Stimulated activated CD4-positive, alpha-beta T cell treated with anti-CD3 and anti-CD28 coated beads, Interleukin-2, amount 100 ng/mL, for 4 hours (primary cell): Measurements from ENCODE around the gene NPFF.
A peak's percentile ranks its signal among the peaks of the same experiment; 100 is the strongest.
"Not testable (repeated sequence)": the region's sequence is repeated elsewhere in the genome, so short reads cannot be mapped to it uniquely, and the experiment has no call there.

Experiments used
- DNase-seq: peaks from one replicate; pipeline ENCODE4 v3.0.0-alpha.2; 2020; ENCODE audit warnings: low read depth

Gene NPFF, protein sequence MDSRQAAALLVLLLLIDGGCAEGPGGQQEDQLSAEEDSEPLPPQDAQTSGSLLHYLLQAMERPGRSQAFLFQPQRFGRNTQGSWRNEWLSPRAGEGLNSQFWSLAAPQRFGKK

DNA sequence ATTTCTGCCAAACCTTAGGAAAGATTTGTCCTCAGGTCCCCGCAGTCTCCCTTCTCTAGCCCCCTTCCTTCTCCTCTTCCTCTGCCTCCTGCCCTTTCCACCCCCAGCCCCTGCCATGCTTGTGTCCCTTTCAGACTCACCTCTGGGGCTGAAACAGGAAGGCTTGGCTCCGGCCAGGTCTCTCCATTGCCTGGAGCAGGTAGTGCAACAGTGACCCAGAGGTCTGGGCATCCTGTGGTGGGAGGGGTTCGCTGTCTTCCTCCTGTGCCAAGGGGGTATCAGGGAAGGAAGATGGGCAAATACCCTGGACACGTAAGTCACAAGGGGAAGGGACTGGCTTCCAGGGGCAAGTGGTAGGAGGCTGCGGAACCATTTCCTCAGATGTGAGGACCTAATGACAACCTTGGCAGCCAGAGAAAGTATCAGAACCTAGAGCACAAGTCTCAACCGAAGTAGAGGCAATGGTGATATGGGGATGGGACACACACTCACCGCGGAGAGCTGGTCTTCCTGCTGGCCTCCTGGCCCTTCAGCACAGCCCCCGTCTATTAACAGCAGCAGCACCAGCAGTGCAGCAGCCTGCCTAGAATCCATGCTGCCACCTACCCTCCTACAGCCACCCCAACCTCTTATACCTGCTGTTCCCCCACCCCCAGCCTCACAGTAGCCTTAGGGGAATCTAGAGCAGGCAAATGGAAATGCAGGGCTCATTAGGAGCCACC lies at the start of gene NPFF:
TSS of gene NPFF (minus strand) at position 604 of the 722 bp plus-strand sequence. CDS start at position 594, 10 bp downstream.
- no peak for DNase-seq

DNA sequence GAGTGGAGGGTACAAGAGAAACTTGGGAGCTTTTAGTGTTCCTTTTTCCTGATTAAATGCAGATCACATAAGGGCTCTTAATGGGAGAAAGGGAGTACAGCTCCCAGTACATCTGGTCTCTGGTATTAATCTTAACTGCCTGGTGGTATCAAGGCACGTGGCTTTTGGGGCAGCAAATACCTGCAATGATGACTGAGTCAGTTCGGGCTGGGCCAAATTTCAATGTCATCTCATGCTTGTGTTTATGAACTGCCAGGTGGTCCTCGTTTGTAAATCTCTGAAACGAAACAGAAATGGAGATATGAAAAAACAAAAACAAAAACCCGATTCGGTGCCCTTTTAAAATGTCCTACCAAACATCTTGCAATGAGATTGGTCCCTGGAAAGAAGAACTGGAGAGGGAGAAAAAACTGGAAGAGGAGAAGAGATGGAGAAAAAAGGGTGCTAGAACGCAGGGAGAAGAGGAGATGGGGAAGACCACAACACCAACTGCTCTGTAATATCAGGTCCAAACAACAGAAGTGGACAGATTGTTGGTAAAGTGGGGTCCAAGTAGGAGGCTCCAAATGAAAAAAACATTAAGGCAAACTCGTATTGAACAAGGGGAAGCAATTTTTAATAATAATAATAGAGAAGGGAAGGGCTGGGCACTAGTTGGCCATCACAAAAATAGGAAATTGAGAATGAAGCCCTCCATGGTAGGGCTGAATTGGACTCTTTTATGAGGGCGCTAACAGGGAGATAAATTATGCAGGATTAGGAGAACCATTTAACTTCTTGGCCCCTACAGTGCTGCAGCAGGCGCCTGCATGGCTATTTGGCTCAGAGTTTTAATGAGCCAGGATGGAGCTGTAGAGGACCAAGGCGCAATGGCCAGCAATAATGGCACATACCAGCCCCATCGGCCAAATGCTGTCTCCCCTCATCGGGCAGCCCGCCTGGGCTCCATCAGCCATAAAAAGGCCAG lies 45.4 kb upstream of the NPFF start:
- DNase-seq: no peak

DNA sequence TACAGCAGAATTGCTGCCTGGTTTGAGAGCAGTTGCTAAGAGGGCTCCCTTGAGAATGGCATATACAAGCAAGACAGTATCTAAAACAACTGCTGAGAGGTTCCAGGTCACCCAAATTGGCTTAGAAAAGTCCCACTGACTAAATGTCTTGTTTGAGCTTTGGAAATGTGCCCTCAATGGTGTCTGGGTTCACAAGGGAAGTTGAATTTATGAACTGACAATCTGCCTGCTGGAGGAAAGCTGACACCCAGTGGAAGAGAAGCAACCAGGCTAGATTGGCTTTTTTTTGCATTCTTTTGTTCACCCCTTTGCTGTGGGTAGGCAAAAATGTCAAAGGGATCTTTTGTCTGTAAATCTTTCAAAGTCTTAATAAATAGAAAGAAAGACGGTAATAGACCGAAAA lies 44.6 kb upstream of the NPFF start:
- no peak for DNase-seq

DNA sequence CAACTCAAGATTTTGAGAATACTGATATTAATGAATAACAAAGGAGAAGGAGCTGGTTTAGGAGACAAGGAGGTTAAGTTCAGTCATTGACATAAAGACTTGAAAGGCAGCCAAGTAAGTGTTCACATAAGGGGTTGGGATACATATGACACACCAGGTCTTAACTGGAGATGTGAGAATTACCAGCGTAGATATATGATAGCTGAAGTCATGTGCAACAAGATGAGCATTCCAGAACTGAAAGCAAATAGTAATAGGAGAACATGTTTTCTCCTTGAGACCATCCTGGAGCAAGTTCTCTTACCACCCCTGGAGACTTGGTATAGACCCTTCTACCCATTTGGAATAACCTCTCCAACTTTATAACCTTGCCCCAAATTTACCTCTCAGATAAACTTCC lies 43.3 kb upstream of the NPFF start:
- no peak for DNase-seq

DNA sequence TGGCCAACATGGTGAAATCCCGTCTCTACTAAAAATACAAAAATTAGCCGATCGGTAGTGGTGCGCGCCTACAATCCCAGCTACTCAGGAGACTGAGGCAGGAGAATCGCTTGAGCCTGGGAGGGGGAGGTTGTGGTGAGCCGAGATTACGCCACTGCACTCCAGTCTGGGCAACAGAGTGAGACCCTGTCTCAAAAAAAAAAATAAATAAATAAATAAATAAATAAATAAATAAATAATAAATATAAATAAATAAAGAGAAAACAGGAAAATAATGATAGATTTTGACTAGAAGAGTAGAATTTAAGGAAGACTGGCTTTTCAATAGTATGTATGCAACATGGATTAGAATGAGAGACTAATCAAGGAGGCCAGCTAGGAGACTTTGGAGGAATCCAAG lies 42.8 kb upstream of the NPFF start:
- not testable (repeated sequence) for DNase-seq

DNA sequence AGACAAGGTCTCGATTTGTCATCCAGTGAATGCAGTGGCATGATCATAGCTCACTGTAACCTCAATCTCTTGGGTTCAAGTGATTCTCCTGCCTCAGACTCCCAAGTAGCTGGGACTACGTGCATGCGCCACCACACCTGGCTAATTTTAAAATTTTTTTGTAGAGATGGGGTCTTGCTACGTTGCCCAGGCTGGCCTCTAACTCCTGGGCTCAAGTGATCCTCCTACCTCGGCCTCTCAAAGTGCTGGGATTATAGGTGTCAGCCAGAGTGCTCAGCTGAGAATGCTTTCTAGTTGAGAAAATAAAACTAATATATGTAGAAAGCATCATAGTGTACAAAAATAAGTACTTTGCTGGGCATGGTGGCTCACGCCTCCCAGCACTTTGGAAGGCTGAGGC lies 41.1 kb upstream of the NPFF start:
- not testable (repeated sequence) for DNase-seq

DNA sequence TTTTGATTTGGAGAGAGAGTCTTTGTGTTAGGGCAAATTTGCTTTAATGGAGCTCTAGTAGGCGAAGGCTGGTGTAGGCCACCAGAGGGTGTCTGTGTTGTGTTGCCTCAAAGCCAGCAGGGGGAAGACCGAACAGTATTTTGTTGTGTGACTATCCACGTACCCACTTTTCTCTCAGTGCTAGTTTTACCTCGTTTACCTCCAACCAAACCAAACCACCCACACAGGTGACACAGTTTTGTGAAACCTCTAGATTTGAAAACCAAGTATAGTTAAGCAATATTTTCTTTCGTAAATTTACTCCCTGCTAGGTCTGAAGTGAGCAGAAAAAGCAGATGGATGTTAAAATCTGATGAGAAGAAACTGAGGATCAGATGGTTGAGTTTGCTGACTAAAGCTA lies 36.3 kb upstream of the NPFF start:
- DNase-seq: peak; percentile 31

DNA sequence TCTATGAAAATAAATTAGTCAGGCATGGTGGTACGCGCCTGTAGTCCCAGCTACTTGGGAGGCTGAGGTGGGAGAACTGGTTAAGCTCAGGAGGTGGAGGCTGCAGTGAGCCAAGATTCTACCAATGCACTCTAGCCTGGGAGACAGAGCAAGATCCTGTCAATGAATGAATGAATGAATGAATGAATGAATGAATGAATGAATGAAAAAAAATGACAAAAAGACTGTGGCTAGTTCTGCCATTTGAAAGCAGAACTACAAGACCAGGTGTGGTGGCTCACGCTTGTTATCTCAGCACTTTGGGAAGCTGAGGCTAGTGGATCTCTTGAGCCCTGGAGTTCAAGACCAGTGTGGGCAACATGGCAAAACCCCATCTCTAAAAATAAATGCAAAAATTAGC lies 32.2 kb upstream of the NPFF start:
- no peak for DNase-seq

DNA sequence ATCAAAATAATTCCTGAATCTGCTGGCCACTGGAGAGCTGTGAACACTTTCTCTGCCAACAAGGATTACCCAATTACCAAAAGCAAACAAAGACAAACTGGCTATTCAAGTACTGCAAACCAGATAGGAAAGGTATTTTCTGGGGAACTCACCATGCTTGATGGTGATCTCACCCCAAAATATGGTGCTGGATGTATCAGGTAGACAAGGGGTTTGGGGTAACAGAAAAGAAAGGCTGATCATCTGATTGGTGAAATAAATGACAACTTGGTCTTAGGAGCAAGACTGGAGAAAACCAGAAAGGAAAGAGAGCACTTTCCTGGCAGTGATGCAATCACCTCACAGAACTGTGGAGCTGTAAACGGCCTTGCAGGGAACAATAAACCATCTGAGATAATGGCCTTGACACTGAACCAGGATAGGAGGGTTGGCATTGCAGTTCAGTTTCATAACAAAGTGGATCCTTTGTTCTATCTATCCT lies 31.0 kb upstream of the NPFF start:
- no peak for DNase-seq

DNA sequence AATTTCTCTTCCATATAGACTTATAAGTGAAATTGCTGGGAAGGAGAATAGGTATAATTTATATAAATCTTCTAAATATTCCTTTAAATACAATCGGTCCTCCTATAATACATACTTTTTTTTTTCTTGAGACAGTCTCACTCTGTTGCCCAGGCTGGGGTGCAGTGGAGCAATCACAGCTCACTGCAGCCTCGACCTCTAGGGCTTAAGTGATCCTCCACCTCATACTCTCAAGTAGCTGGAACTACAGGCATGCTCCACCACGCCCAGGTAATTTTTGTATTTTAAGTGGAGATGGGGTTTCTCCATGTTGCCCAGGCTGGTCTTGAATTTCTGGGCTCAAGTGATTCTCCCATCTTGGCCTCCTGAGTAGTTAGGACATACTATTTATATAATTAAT lies 29.7 kb upstream of the NPFF start:
- DNase-seq: no peak

DNA sequence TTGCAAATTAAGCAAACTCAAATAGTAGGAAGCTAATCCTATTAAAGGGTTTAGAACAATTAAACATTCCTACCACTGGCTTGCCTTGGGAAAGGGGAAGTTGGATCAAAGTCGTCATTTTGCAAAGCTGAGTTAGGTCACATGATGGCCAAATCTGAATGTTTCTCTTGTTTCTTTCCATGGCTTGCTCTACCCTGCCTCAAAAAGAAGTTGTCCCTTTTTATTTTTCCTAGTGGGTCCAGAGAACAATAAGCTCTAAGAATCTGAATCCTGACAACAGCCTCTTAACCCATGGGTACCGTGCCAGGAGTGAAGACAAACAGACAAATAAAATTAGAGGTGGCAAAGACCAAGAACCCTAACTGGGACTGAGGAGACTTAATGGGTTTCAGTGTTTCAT lies 26.2 kb upstream of the NPFF start:
- no peak for DNase-seq

DNA sequence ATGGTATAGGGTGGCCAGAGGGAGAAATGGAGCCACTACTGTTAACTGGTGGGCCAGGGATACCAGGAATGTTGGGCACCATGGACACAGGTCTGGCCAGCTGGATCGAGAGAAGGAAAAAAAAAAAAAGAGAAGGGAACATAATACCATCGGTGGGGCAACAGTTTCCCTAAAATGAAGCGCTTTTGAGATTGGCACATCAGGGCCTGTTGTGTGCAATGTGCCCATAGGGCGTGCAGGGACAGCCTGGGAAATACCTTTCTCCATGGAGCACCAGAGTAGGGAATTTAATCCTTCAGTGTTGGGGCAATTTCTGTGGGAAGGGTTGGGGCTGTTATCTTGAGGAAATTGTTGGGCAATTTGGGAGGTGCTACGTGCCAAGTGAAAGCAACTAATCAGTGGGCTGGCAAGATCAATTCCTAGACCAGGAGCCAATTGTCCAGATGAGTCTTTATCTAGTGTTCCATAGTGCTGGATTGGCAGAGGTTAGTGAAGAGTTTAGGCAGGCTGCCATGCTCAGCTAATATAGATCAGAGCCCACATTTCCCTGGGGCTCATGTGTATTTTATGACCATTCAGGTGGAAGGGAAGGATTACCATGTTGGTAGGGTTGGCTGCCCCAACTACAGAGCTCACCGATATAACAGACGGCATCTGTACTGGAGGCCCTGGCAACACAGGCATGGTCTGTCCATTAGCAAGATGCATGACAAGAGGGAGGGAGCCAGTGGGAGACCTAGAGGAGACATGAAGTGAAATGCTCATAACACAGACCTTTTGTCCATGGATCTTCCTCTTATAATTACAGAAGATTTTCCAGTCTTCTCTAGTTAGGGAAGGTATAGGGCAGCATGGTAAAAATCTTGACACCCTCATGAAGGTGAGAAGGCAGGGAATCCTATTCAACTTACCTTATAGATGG lies 25.5 kb upstream of the NPFF start:
- no peak for DNase-seq

DNA sequence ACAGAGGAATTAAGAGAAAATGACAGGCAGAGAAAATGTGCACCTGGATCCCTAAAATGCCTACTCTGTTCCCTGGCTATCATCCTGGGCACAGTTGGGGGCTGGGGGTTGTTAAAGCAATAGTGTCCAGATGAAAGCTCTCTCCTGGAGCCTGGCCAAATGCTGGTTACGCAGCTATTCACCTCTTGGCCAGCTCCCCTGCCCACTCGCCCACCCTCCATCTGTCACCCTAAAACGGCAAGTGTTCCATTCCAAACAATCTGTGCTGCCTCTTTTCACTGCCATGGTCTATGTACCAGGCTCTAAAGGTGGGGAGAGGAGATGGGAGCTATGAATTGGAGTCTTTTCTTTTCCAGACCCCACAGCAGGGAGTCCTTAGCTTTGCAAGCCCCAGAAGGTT lies 24.7 kb upstream of the NPFF start:
- DNase-seq: no peak

DNA sequence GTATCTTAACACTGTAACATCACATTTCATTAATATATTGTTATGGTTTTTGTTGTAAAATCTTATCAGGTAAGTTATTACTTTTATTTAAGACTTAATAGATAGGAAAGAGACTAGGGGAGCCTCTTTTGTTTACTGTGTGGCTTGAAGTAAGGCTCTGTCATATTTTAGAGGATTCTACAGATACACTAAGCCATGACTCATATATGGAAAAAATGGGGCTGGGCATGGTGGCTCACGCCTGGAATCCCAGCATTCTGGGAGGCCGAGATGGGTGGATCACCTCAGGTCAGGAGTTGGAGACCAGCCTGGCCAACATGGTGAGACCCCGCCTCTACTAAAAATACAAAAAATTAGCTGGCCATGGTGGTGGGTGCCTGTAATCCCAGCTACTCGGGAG lies 23.6 kb upstream of the NPFF start:
- DNase-seq: no peak

DNA sequence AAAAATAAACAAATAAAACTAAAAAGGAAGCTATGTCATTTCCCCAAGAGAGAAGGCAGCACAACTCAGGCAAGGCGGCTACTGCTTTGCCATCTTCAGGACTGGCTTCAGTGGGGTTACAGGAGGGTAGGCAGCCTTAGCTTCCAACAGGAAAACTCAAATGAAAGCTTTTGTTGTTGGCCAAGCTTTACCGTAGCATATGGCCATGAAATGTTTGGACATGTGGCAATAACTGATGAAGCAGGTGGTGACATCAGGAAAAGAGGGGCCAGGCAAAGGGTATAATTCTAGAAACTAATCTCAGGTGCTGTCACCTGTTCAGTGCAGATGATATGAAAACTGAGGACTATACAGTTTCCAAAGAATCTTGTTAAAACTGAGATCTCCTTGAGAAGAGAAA lies 22.8 kb upstream of the NPFF start:
- DNase-seq: no peak

DNA sequence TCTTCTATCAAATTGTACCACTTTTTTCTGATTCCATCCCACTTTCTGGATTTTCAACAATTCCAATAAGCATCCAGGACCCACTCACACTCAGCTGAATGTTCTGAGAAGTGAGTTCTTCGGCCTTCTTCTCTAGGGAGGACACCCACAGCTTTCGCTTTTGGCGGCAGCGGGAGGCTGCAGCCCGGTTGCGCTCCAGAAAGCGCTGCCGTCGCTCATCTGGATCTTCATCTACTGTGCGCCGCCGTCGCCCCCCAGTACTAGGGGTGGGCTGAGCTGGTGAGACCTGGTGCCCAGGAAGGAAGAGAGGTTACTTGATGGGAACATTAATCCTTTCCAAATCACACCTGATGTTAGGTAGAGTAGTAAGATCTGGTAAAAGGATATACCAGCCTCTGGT lies 17.2 kb upstream of the NPFF start:
- no peak for DNase-seq

DNA sequence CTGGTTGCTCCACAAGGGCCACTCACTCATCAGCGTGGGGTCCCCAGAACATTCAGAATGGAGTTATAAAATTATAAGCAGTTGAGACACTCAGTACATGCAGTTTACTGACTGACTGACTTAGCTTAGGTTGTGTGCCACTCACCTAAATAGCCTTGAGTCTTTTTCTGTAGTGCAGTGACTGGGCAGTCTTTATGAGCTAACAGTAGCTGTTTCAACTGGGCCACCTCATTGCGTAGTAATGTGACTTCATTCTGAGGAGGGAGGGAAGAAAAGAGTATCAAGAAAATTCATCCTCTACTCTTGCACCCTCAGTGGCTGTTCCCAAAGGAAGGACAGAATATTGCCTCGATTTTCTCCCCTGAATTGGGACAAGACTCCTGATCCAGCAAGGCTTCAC lies 15.8 kb upstream of the NPFF start:
- no peak for DNase-seq

DNA sequence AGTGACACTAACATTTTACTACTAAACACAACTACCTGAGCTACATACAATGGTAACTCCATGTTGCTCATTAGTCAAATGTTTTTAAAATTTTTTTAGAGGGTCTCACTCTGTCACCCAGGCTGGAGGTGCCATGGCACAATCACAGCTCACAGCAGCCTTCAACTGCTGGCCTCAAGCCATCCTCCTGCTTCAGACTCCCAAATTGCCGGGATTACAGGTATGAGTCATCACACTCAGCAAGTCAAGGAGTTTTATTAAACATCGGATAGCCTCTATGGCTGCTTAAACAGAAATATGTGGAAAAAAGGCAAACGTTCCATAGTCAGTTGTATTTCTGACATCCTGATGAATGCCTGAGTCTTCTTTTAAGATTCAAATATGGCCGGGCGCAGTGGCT lies 11.1 kb upstream of the NPFF start:
- DNase-seq: no peak

DNA sequence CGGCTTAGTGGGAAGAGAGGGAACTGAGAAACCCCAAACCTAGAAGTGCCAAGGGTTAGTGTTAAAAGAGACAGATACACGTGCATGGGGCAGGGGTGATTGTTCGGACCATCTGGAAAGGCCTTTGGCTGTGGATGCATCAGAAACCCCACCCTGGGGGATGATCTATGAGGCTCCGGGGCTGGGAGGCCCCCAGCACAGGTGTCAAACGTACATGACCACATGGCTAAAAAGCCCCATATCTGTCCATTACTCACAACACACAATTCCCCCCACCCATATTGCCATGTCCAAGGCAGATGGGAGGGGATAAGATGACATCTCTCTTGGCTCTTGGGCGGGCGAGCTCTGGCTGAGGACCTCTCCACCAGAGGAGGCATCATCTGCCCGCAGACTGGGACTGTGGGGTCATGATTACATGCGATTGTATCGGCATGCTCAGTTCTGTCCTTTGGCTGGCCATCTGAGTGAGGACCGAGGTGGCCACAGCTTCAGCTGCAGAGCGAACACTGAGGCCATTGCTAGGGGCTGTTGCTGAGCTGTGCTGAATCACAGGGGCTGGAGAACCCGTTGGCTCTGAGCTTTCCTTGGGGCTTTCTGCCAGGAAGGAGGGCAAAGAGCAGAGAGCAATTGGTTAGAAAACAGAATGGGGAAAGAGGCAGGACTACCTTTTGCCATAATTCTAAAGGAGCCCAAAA lies 9.6 kb upstream of the NPFF start:
- no peak for DNase-seq

DNA sequence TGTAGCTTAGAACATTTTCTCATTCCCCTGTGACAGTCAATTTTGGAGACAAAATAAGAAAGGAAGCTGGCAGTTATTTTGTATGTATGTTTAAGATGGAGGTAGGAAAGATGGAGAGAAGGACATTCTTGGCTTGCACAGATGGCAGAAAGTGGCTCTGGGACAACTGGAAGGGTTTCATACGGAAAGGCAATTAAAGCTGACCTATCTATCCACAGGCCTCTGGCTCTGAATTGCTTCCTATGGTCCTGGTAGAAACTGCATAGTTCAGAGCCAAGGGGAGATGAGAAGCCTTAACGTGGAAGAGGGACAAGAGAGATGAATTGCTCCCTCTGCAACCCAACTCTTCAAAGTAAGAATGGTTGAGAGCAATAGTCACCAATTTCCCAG lies 8.0 kb upstream of the NPFF start:
- DNase-seq: no peak

DNA sequence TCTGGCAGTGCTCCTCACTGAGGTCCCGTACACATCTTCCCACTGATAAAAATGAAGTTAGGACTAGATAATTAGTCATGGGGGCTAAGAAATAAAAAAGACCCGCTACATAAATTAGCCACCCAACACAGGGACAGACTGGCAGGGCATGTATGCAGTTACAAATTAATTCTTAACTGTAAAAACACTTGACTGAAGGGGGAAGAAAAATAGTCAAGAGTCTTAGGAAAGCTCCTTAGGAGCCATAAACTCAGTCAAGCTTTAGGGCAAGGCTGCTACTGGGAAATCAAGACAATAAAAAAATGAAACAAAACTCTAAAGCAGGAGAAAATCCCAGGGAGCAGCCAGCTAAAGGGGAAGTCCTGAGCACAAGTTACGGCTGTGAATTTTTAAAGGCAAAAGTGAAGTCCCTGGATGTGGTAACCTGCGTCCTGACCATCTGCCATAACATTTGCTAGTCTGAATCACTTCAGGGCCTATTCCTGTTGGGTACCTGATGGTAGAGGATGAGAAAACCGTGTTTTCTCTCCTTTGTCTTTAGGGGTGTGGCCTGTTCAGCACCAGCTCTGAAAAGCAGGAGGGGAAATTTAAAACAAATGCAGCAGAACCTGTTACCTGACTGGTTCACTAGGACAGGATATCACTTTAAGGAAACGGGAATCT lies 7.5 kb upstream of the NPFF start:
- DNase-seq: no peak
